Testis (tissue), 3 donors: ENCODE measurements around the gene CAMTA1. TPM values are rescaled to one million over a fixed set of nuclear protein-coding genes. Genes with fewer than 3 reads are reported as not detected.

ENCODE experiments used
- DNase-seq: peaks from one replicate; pipeline ENCODE4 v3.0.0-alpha.2; 2019
- H3K27ac ChIP-seq, 2 donors: fragments of 200-600 bp; sonication (generic); one replicate each; pipeline ENCODE4 v1.5.1; 2019
- H3K27me3 ChIP-seq: fragments of 200-600 bp; sonication (generic); one replicate; pipeline ENCODE4 v1.5.1; 2019
- H3K36me3 ChIP-seq: fragments of 200-600 bp; sonication (generic); one replicate; pipeline ENCODE4 v1.5.1; 2017; ENCODE audit warnings: low read depth; ENCODE audit errors: missing control alignments
- H3K4me1 ChIP-seq: fragments of 200-600 bp; sonication (generic); one replicate; pipeline ENCODE4 v1.5.1; 2019
- H3K4me3 ChIP-seq, 2 donors: fragments of 200-600 bp; sonication (generic); one replicate each; pipeline ENCODE4 v1.5.1; 2017 to 2019
- H3K9me3 ChIP-seq: fragments of 200-600 bp; sonication (generic); one replicate; pipeline ENCODE4 v1.5.1; 2017
- POLR2A ChIP-seq: fragments of 450-650 bp; IDR thresholded peaks from one replicate; pipeline ENCODE4 v1.6.1; 2017; ENCODE audit warnings: antibody characterized with exemption, mild to moderate bottlenecking, moderate library complexity
- WGBS, 2 donors: methylation state at CpG; one replicate each; pipeline ENCODE4 v1.1.5; 2018; 5-methylcytosine and 5-hydroxymethylcytosine counted together
- intact Hi-C: fragments of 100-400 bp; cut with DNase I; formaldehyde crosslinking; loops from one replicate; pipeline ENCODE4 v1.15.1; 2023; ENCODE audit warnings: low total_unique reads
- polyA plus RNA-seq: library from polyadenylated mRNA; stranded (reverse); fragments of 350-450 nt; fragmentation: Illumina TruSeq; extraction: RNeasy Lipid Tissue Mini Kit (QIAGEN cat#74804); gene quantifications from one replicate; pipeline ENCODE4 v1.2.3, GENCODE V29; 2014; ENCODE audit warnings: low read depth, low replicate concordance; ENCODE audit not compliant: insufficient read depth
- total RNA-seq, 2 donors: library from RNA; depleted of rRNA; stranded (reverse); fragments of >200 nt; gene quantifications; one replicate each; pipeline ENCODE4 v1.2.3, GENCODE V29; 2016
- TF ChIP-seq, protein P1 (sequence below), 3 experiments: fragments of 450-650 bp in 2 of 3; fragments of 200-600 bp in 1 of 3; sonication (generic) in 1 of 3; IDR thresholded peaks; one replicate each; pipeline ENCODE4 v1.5.1; 2016 to 2019; ENCODE audit warnings: antibody characterized with exemption in 3 of 3, mild to moderate bottlenecking in 2 of 3, moderate library complexity in 1 of 3

CAMTA1 gene
- total and polyA plus RNA-seq, 3 donors from 2014 or later = 116 to 158 (median 119) TPM

DNA sequence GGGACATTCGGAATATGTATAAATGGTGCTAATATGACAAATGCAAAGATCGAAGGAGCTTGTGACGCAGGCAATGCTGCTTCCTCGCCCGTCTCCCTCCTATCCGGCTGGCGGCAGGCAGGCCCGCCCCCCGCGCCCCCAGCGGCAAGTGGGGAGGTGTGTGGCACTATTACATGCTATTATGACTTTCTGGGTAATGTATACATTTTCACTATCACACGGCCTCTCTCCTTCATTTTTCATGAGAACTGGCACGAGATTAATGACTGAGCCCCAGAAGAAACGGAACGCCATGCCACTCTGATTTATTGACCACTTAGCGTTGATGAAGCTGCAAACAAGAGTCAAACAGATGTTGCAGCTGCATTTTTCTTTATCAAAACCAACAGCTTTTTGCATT, 846.9 kb downstream of the CAMTA1 start:
- no peak overlapping the region for H3K4me3 ChIP-seq
- WGBS, 2 donors = 82 to 87% methylated on average over 16 of the region's 16 CpGs
- no peaks in the 10 kb centered on the region for H3K27me3 ChIP-seq
- intact Hi-C loops = no loop called here
- no peaks in the 10 kb centered on the region for H3K4me1 ChIP-seq
- TF ChIP-seq, protein P1, sequence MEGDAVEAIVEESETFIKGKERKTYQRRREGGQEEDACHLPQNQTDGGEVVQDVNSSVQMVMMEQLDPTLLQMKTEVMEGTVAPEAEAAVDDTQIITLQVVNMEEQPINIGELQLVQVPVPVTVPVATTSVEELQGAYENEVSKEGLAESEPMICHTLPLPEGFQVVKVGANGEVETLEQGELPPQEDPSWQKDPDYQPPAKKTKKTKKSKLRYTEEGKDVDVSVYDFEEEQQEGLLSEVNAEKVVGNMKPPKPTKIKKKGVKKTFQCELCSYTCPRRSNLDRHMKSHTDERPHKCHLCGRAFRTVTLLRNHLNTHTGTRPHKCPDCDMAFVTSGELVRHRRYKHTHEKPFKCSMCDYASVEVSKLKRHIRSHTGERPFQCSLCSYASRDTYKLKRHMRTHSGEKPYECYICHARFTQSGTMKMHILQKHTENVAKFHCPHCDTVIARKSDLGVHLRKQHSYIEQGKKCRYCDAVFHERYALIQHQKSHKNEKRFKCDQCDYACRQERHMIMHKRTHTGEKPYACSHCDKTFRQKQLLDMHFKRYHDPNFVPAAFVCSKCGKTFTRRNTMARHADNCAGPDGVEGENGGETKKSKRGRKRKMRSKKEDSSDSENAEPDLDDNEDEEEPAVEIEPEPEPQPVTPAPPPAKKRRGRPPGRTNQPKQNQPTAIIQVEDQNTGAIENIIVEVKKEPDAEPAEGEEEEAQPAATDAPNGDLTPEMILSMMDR (IDR thresholded peaks at IDR 0.05) = no peak
- no peak for TF ChIP-seq POLR2A
- no peak overlapping the region for H3K27ac ChIP-seq
- H3K36me3 ChIP-seq = no peaks in the 10 kb centered on the region
- no peak for DNase-seq
- H3K9me3 ChIP-seq = no peaks in the 10 kb centered on the region

DNA sequence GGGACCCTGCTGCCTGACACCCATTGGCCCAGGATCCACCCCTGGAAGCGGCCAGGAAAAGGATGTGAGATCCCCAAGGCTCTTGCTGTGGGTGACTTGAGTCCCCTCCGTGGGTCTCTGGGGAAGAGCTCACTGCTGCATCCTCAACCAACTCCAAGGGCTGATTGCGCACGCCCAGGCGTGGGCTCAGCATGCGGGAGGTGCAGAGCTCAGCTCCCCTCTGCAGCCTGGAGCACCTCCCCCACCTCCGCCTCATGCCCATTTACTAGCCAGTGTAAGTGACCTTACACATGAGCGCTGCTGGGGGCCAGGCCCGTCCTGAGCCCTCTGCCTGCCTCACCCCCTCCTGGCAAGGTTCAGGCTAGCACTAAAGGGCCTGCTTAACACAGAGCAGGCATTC, 847.4 kb downstream of the CAMTA1 start:
- H3K36me3 ChIP-seq = no peaks in the 10 kb centered on the region
- no peaks in the 10 kb centered on the region for H3K4me1 ChIP-seq
- intact Hi-C loops = no loop called here
- H3K27me3 ChIP-seq = no peaks in the 10 kb centered on the region
- no peak overlapping the region for H3K4me3 ChIP-seq
- H3K9me3 ChIP-seq = no peaks in the 10 kb centered on the region
- H3K27ac ChIP-seq = no peak overlapping the region
- WGBS, 2 donors = 77 to 79% methylated on average over 3 to 9 of the region's 9 CpGs
- DNase-seq = no peak
- TF ChIP-seq POLR2A = no peak
- TF ChIP-seq, protein P1 (IDR thresholded peaks at IDR 0.05) = no peak

DNA sequence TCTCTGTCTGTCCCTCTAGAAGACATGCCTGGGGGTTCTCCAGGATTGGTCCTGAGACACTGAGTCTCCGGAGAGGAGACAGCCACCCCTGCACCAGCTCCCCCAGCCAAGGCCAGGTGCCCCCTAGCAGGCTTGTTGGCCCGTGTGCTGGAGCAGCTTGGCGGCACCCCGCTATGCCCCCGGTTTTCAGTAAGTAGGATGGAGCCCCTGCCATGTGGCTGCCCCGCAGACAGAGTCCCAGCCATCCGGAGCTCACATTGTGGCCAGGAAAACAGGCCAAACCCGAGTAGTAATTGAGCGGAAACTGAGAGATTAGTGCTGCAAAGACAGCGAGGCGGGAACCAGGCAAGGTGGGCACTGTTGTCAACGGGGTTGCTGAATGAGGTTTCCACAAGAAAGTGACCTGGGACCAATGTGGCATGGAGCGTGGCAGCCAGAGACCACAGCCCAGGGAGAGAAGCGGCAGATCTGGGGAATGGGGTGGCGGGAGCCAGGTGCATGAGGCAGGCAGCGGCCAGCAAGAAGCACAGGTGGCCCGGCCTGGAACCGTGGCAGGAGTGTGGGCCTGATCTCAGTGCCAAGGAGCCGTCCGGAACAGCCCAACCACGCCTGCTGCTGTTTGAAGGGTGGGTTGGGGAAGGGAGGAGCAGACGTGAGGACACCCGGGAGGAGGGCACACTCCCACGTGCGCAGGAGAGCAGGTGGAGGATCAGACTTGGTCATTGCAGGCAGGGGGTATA, 848.4 kb downstream of the CAMTA1 start:
- Histone ChIP-seq H3K4me1 (no peaks in the 10 kb centered on the region), H3K27ac (no peak overlapping the region), H3K9me3 (no peaks in the 10 kb centered on the region), H3K4me3 (no peak overlapping the region), H3K27me3 (no peaks in the 10 kb centered on the region), H3K36me3 (no peaks in the 10 kb centered on the region)
- WGBS, 2 donors = 81 to 87% methylated on average over 20 to 25 of the region's 25 CpGs
- no peak for DNase-seq
- intact Hi-C loops = no loop called here
- no peak for TF ChIP-seq POLR2A
- TF ChIP-seq, protein P1 (IDR thresholded peaks at IDR 0.05) = no peak

DNA sequence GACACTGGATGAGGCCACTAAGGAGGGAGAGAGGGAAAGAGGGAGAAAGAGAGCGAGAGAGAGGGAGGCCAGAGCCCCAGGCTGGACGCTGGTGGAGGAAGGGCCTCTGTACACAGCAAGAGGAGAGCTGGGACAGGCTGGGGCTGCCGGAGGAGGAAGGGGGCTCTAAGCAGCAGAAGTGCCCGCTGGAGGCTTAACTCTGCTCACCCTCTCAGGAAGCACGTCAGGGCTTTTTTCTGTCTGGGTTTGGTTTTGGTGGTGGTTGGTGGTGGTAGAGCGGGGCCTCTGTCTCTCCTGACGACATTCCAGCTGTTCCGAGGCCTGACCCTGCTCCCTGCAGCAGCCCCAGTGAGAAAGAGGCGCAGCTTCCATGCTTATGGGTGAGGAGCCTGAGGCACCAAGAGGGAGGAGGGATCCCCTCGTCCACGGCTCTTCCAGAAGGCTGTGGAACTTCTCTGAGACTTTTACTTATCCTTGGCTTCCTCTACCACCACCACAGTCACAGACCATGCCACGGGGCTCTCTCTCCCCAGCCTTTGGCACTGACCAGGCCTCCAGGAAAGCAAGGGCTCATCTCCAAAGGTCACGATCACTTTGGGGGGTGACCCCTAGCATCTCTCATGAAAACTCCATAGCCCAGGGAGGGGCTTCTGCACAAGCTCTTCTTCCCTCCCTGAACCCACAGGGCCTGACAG, 849.4 kb downstream of the CAMTA1 start:
- Histone ChIP-seq H3K4me3 (no peak overlapping the region), H3K27me3 (no peaks in the 10 kb centered on the region), H3K27ac (no peak overlapping the region), H3K4me1 (no peaks in the 10 kb centered on the region), H3K9me3 (no peaks in the 10 kb centered on the region), H3K36me3 (no peaks in the 10 kb centered on the region)
- no peak for DNase-seq
- intact Hi-C loops = no loop called here
- no peak for TF ChIP-seq POLR2A
- TF ChIP-seq, protein P1 (IDR thresholded peaks at IDR 0.05) = no peak
- WGBS, 2 donors = 89 to 90% methylated on average over 13 of the region's 13 CpGs
